HEK293T (cell line): Measurements from ENCODE around the gene FH.

Source experiments
- CTCF ChIA-PET: fragments of 350-600 bp; formaldehyde crosslinking; extraction: SDS; loops from one replicate; lab custom pipeline; 2021; ENCODE audit warnings: antibody characterized with exemption, inconsistent platforms; lab: Yijun Ruan, JAX
- POLR2A ChIA-PET: fragments of 350-600 bp; formaldehyde crosslinking; extraction: SDS; loops from one replicate; lab custom pipeline; 2020; ENCODE audit warnings: antibody characterized with exemption, inconsistent platforms; lab: Yijun Ruan, JAX
- DNase-seq: peaks from one replicate; pipeline ENCODE4 v3.0.0; 2012; ENCODE audit warnings: mixed read lengths; ENCODE audit errors: extremely low spot score
- ARNT ChIP-seq: fragments of 450-650 bp; IDR thresholded peaks from 2 replicates; pipeline ENCODE4 v1.6.1; 2017; ENCODE audit warnings: mild to moderate bottlenecking
- BHLHE40 ChIP-seq: fragments of 450-650 bp; IDR thresholded peaks from 2 replicates; pipeline ENCODE4 v1.6.1; 2016; ENCODE audit warnings: mild to moderate bottlenecking, moderate library complexity, borderline replicate concordance
- CTBP1 ChIP-seq: fragments of 450-650 bp; IDR thresholded peaks from 2 replicates; pipeline ENCODE4 v1.6.1; 2016; ENCODE audit warnings: borderline replicate concordance
- ELF4 ChIP-seq: fragments of 450-650 bp; IDR thresholded peaks from 2 replicates; pipeline ENCODE4 v1.6.1; 2017; ENCODE audit warnings: antibody characterized with exemption
- FOXA1 ChIP-seq: fragments of 450-650 bp; IDR thresholded peaks from 2 replicates; pipeline ENCODE4 v1.6.1; 2016; ENCODE audit warnings: mild to moderate bottlenecking
- FOXK2 ChIP-seq: fragments of 450-650 bp; IDR thresholded peaks from 2 replicates; pipeline ENCODE4 v1.6.1; 2016; ENCODE audit warnings: mild to moderate bottlenecking
- FOXM1 ChIP-seq: fragments of 450-650 bp; IDR thresholded peaks from 2 replicates; pipeline ENCODE4 v1.6.1; 2017; ENCODE audit warnings: mild to moderate bottlenecking, borderline replicate concordance
- HDGF ChIP-seq: fragments of 450-650 bp; IDR thresholded peaks from 2 replicates; pipeline ENCODE4 v1.6.1; 2017; ENCODE audit warnings: antibody characterized with exemption, borderline replicate concordance
- L3MBTL2 ChIP-seq: fragments of 450-650 bp; conservative IDR thresholded peaks from 2 replicates; pipeline ENCODE4 v1.6.1; 2016; ENCODE audit warnings: mild to moderate bottlenecking
- LEF1 ChIP-seq: fragments of 450-650 bp; IDR thresholded peaks from 2 replicates; pipeline ENCODE4 v1.6.1; 2017; ENCODE audit warnings: mild to moderate bottlenecking, borderline replicate concordance
- NFRKB ChIP-seq: fragments of 450-650 bp; IDR thresholded peaks from 2 replicates; pipeline ENCODE4 v1.6.1; 2016; ENCODE audit warnings: mild to moderate bottlenecking, moderate library complexity
- SP1 ChIP-seq: fragments of 450-650 bp; IDR thresholded peaks from 2 replicates; pipeline ENCODE4 v1.6.1; 2017
- SUZ12 ChIP-seq: fragments of 450-650 bp; IDR thresholded peaks from 2 replicates; pipeline ENCODE4 v1.6.1; 2016; ENCODE audit warnings: mild to moderate bottlenecking
- TARDBP ChIP-seq: fragments of 450-650 bp; IDR thresholded peaks from 2 replicates; pipeline ENCODE4 v1.6.1; 2016
- ZNF384 ChIP-seq: fragments of 450-650 bp; IDR thresholded peaks from 2 replicates; pipeline ENCODE4 v1.6.1; 2016
- TF ChIP-seq, protein P1 (sequence below): fragments of 450-650 bp; IDR thresholded peaks from 2 replicates; pipeline ENCODE4 v1.6.1; 2016

FH gene

DNA sequence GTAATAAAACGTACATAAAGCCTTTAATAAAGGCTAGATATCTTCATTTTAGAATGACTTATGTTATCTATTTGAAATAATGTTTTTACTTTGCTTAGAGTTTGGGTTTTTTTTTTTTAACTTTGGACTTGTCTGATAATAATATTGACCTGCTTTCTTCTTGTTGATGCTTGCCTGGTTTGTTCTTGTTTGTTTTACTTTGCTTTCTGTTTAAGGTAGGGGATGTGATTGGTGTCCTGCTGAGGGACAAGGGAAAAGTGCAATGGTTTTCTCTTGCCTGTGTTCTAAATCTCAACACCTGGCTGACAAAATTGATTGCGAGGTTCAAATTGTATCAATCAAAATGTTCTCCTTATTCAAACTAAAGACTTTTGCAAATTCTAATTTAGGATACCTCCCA is 2.2 kb upstream of the FH start:
- ChIA-PET POLR2A (no interaction called here), CTCF (no interaction called here)
- no peak for DNase-seq
- TF ChIP-seq HDGF (no peak), SUZ12 (no peak), NFRKB (no peak), CTBP1 (no peak), ELF4 (no peak), ARNT (no peak)

DNA sequence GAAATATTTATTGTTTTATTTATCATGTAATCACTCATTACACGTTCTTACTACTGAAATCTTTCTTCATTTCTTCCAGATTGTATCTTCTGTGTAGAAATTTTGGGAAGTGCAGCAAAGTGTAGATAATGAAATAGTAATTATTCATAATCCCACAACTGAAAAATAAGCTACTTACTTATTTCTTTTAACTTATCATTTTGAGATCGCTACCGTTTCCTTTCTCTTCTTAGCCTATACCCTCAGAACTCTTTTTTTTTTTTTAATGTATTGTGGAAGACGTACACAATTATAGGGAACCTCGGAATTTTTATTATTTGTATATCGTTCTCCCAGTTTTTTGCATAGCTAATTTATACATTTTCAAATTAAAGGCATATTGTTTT is 518 bp upstream of the FH start:
- ChIA-PET CTCF (no interaction called here), POLR2A (no interaction called here)
- no peak for TF ChIP-seq FOXK2
- TF ChIP-seq ELF4: no peak
- no peak for TF ChIP-seq FOXM1
- no peak for TF ChIP-seq ARNT
- no peak for TF ChIP-seq BHLHE40
- no peak for TF ChIP-seq L3MBTL2
- no peak for TF ChIP-seq NFRKB
- no peak for TF ChIP-seq HDGF
- TF ChIP-seq CTBP1: no peak
- no peak for TF ChIP-seq TARDBP
- TF ChIP-seq, protein P1, sequence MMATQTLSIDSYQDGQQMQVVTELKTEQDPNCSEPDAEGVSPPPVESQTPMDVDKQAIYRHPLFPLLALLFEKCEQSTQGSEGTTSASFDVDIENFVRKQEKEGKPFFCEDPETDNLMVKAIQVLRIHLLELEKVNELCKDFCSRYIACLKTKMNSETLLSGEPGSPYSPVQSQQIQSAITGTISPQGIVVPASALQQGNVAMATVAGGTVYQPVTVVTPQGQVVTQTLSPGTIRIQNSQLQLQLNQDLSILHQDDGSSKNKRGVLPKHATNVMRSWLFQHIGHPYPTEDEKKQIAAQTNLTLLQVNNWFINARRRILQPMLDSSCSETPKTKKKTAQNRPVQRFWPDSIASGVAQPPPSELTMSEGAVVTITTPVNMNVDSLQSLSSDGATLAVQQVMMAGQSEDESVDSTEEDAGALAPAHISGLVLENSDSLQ: no peak
- no peak for TF ChIP-seq ZNF384
- TF ChIP-seq SUZ12: no peak
- no peak for DNase-seq

DNA sequence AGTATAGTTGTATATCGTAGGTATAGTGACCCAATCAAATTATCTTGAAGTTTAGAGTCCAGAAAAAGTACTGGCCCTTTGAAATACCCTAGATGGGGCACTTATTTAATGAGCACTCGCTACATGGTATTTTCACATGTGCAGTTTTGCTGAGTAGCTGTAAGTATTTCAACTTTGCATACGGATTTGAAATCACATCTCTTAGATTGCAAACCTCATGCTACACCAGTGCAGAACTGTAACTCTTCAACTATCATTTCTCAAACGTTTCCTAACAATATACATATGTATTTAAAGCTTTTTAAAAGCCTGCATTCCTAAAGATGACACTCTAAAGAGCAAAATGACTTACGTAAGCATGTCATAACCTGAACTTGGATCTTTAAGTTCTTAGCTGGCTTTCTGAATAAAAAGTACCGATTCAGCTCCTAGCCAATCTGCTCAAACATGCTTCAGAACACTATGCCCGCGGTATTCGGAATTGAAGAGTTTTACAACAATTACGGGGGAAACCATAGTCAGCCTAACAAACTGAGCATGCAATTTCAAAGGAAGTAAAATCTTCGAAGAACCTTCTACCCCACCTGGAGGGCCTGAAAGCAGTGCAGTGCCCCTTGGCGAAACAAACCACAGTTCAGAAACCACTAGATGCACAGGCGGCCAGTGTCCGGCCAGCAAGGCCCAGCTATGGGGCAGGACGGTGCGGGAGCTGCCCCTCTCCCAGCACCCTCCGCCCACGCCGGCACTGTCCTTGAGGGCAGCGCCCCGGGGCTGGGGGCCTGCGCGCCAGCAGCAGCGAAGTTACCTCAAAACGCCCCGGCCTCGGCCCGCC is 863 bp downstream of the FH start:
- ChIA-PET POLR2A (no interaction called here), CTCF (no interaction called here)
- no peak for DNase-seq
- no peak for TF ChIP-seq ARNT
- no peak for TF ChIP-seq LEF1
- no peak for TF ChIP-seq NFRKB
- TF ChIP-seq, protein P1: no peak
- TF ChIP-seq SUZ12: no peak
- no peak for TF ChIP-seq BHLHE40
- no peak for TF ChIP-seq L3MBTL2
- no peak for TF ChIP-seq FOXA1
- TF ChIP-seq ELF4: no peak
- TF ChIP-seq HDGF: no peak
- TF ChIP-seq FOXK2: no peak
- TF ChIP-seq ZNF384: no peak
- no peak for TF ChIP-seq TARDBP
- TF ChIP-seq SP1: no peak
- no peak for TF ChIP-seq CTBP1
- no peak for TF ChIP-seq FOXM1

DNA sequence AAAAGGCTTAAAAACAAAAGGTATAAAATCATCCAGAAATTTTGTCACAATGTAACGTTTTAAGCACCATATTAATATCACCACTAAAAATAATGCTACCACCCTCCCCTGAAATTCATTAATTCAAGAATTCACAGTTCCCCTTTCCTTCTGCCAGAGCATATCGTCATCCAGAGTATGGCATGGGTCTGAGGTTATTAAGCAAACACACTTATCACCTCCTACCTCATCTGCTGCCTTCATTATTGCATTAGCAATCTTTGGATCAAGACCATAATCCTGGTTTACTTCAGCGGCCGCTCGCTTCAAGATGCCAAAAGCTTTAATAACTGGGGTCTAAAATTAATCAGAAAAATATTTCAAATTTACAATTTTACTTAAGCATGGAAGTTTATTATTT is 6.2 kb downstream of the FH start:
- ChIA-PET CTCF (no interaction called here), POLR2A (no interaction called here)
- DNase-seq: no peak
- TF ChIP-seq L3MBTL2: no peak
- TF ChIP-seq HDGF: no peak
- no peak for TF ChIP-seq FOXM1
- TF ChIP-seq SP1: no peak
- no peak for TF ChIP-seq ELF4
- no peak for TF ChIP-seq ZNF384
- TF ChIP-seq CTBP1: no peak
- no peak for TF ChIP-seq TARDBP
- no peak for TF ChIP-seq BHLHE40
- no peak for TF ChIP-seq ARNT
- no peak for TF ChIP-seq SUZ12
- no peak for TF ChIP-seq NFRKB
- TF ChIP-seq, protein P1: no peak
- no peak for TF ChIP-seq FOXA1
- TF ChIP-seq FOXK2: no peak
- no peak for TF ChIP-seq LEF1

DNA sequence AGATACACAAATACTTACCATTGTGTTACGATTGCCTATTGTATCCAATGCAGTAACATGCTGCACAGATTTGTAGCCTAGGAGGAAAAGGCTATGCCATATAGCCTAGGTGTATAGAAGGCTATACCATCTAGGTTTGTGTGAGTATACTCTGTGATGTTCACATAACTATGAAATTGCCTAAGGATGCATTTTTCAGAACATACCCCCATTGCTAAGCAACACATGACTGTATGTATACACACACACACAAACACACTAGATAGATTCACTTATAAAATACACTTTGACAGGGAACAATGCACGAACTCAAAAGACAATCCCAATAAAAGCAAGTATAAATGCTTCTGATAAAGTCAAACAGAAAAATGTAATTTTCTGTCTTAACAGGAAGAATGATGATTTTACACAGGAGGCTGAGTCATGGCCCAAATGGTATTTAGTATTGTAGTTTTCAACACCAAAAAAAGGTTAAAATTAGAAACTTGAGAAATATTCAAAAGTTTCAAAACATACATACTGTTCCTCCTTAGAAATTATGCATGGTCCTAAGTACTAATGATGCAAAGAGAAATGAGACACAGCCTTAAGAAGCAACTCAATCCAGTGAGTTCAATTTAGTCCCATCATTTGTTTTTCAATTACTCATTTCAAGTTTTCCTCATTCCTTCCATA is 12.2 kb downstream of the FH start:
- no peak for DNase-seq
- TF ChIP-seq ELF4 (no peak), BHLHE40 (no peak), ZNF384 (no peak), FOXK2 (no peak), SP1 (no peak), ARNT (no peak), L3MBTL2 (no peak), LEF1 (no peak), SUZ12 (no peak), FOXM1 (no peak), CTBP1 (no peak), NFRKB (no peak), FOXA1 (no peak), TARDBP (no peak)
- TF ChIP-seq, protein P1: no peak
- ChIA-PET CTCF (no interaction called here), POLR2A (no interaction called here)
